ENCODE measurements around the gene SRP68. TPM values are rescaled to one million over a fixed set of nuclear protein-coding genes. Genes with fewer than 3 reads are reported as not detected.

The SRP68 gene
- polyA plus RNA-seq, 4 donors = 34.0 to 61.5 (median 39.2) TPM

GRCh38 chr17:76054112-76054476 is 18.2 kb downstream of the SRP68 start:
- Histone ChIP-seq H3K27ac (ENCODE audit: low read depth in 1 of 3, low read length in 2 of 3) (peak overlapping the region in 1 of 3 donors; percentile 40), H3K4me3 (ENCODE audit: low read depth in 1 of 3, low read length in 3 of 3) (no peak overlapping the region), H3K9me3 (ENCODE audit: control insufficient read depth in 2 of 2, insufficient read depth in 1 of 2, low read depth in 1 of 2, low read length in 1 of 2) (no peaks in the 10 kb centered on the region), H3K27me3 (ENCODE audit: control insufficient read depth in 3 of 3, insufficient read depth in 3 of 3, low read length in 3 of 3) (no peaks in the 10 kb centered on the region), H3K36me3 (ENCODE audit: control insufficient read depth in 3 of 3, insufficient read depth in 2 of 3, low read depth in 1 of 3, low read length in 3 of 3) (peaks cover 22 to 70% (median 28%) of the 10 kb centered on the region in 3 donors), H3K4me1 (ENCODE audit: control insufficient read depth in 3 of 3, insufficient read depth in 2 of 3, low read depth in 1 of 3, low read length in 2 of 3) (peaks cover 0 to 24% (median 0%) of the 10 kb centered on the region in 3 donors)
- FAIRE-seq (no peak), DNase-seq (no peak)
- WGBS, 3 donors = 88 to 97% (median 94%) methylated on average over 4 of the region's 4 CpGs

- Histone ChIP-seq H3K36me3 (ENCODE audit: control insufficient read depth in 3 of 3, insufficient read depth in 2 of 3, low read depth in 1 of 3, low read length in 3 of 3) (peaks cover 24 to 69% (median 28%) of the 10 kb centered on the region in 3 donors), H3K9me3 (ENCODE audit: control insufficient read depth in 2 of 2, insufficient read depth in 1 of 2, low read depth in 1 of 2, low read length in 1 of 2) (no peaks in the 10 kb centered on the region), H3K27me3 (ENCODE audit: control insufficient read depth in 3 of 3, insufficient read depth in 3 of 3, low read length in 3 of 3) (no peaks in the 10 kb centered on the region), H3K4me1 (ENCODE audit: control insufficient read depth in 3 of 3, insufficient read depth in 2 of 3, low read depth in 1 of 3, low read length in 2 of 3) (peaks cover 0 to 24% (median 0%) of the 10 kb centered on the region in 3 donors), H3K27ac (ENCODE audit: low read depth in 1 of 3, low read length in 2 of 3) (peak overlapping the region in 1 of 3 donors; percentile 40), H3K4me3 (ENCODE audit: low read depth in 1 of 3, low read length in 3 of 3) (no peak overlapping the region)
- FAIRE-seq = no peak
- 80 to 87% (median 81%) methylated on average over 17 of the region's 17 CpGs for WGBS, 3 donors
- no peak for DNase-seq
These were observed 18.8 kb downstream of the SRP68 start for GRCh38 chr17:76053246-76054111.

DNA sequence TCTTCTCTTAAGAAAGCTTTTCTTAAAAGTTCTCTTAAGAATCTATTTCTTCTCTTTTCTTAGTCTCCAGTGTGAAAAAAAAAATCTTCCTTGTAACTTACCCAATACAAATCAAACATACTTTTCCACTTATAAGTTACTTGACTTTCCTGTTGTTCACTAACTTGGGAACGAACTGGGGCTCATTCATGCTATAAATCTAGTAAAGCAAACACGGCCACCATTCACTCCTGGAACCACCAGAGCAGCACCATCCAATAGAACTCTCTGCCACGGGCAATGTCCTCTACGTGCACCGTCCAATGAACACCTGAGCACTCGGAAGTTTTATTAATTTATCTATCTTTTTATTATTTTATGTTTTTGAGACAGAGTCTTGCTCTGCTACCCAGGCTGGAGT is 20.8 kb downstream of the SRP68 start:
- H3K27me3 ChIP-seq (ENCODE audit: control insufficient read depth in 3 of 3, insufficient read depth in 3 of 3, low read length in 3 of 3) = no peaks in the 10 kb centered on the region
- H3K4me1 ChIP-seq (ENCODE audit: control insufficient read depth in 3 of 3, insufficient read depth in 2 of 3, low read depth in 1 of 3, low read length in 2 of 3) = peaks cover 0 to 24% (median 0%) of the 10 kb centered on the region in 3 donors
- 83 to 84% (median 84%) methylated on average over 6 of the region's 6 CpGs for WGBS, 3 donors
- peaks cover 22 to 74% (median 28%) of the 10 kb centered on the region in 3 donors for H3K36me3 ChIP-seq (ENCODE audit: control insufficient read depth in 3 of 3, insufficient read depth in 2 of 3, low read depth in 1 of 3, low read length in 3 of 3)
- peak overlapping the region in 1 of 3 donors; percentile 82 for H3K27ac ChIP-seq (ENCODE audit: low read depth in 1 of 3, low read length in 2 of 3)
- DNase-seq (no peak), FAIRE-seq (no peak)
- no peaks in the 10 kb centered on the region for H3K9me3 ChIP-seq (ENCODE audit: control insufficient read depth in 2 of 2, insufficient read depth in 1 of 2, low read depth in 1 of 2, low read length in 1 of 2)
- H3K4me3 ChIP-seq (ENCODE audit: low read depth in 1 of 3, low read length in 3 of 3) = no peak overlapping the region

GRCh38 chr17:76050538-76051467 is 21.5 kb downstream of the SRP68 start:
- no peaks in the 10 kb centered on the region for H3K9me3 ChIP-seq (ENCODE audit: control insufficient read depth in 2 of 2, insufficient read depth in 1 of 2, low read depth in 1 of 2, low read length in 1 of 2)
- FAIRE-seq (no peak), DNase-seq (peak in 1 of 2 donors; percentile 62)
- WGBS, 3 donors = 88 to 94% (median 89%) methylated on average over 11 of the region's 11 CpGs
- no peak overlapping the region for H3K4me3 ChIP-seq (ENCODE audit: low read depth in 1 of 3, low read length in 3 of 3)
- peaks cover 0 to 24% (median 0%) of the 10 kb centered on the region in 3 donors for H3K4me1 ChIP-seq (ENCODE audit: control insufficient read depth in 3 of 3, insufficient read depth in 2 of 3, low read depth in 1 of 3, low read length in 2 of 3)
- peak overlapping the region in 1 of 3 donors; percentile 82 for H3K27ac ChIP-seq (ENCODE audit: low read depth in 1 of 3, low read length in 2 of 3)
- H3K27me3 ChIP-seq (ENCODE audit: control insufficient read depth in 3 of 3, insufficient read depth in 3 of 3, low read length in 3 of 3) = no peaks in the 10 kb centered on the region
- peaks cover 20 to 78% (median 21%) of the 10 kb centered on the region in 3 donors for H3K36me3 ChIP-seq (ENCODE audit: control insufficient read depth in 3 of 3, insufficient read depth in 2 of 3, low read depth in 1 of 3, low read length in 3 of 3)

- no peaks in the 10 kb centered on the region for H3K9me3 ChIP-seq (ENCODE audit: control insufficient read depth in 2 of 2, insufficient read depth in 1 of 2, low read depth in 1 of 2, low read length in 1 of 2)
- H3K27ac ChIP-seq (ENCODE audit: low read depth in 1 of 3, low read length in 2 of 3) = peak overlapping the region in 1 of 3 donors; percentile 82
- no peak for FAIRE-seq
- peaks cover 20 to 77% (median 26%) of the 10 kb centered on the region in 3 donors for H3K36me3 ChIP-seq (ENCODE audit: control insufficient read depth in 3 of 3, insufficient read depth in 2 of 3, low read depth in 1 of 3, low read length in 3 of 3)
- H3K27me3 ChIP-seq (ENCODE audit: control insufficient read depth in 3 of 3, insufficient read depth in 3 of 3, low read length in 3 of 3) = no peaks in the 10 kb centered on the region
- 95 to 96% (median 95%) methylated on average over 15 of the region's 15 CpGs for WGBS, 3 donors
- H3K4me1 ChIP-seq (ENCODE audit: control insufficient read depth in 3 of 3, insufficient read depth in 2 of 3, low read depth in 1 of 3, low read length in 2 of 3) = peaks cover 0 to 24% (median 0%) of the 10 kb centered on the region in 3 donors
- no peak overlapping the region for H3K4me3 ChIP-seq (ENCODE audit: low read depth in 1 of 3, low read length in 3 of 3)
- no peak for DNase-seq
These were observed 22.3 kb downstream of the SRP68 start for GRCh38 chr17:76049836-76050537.

DNA sequence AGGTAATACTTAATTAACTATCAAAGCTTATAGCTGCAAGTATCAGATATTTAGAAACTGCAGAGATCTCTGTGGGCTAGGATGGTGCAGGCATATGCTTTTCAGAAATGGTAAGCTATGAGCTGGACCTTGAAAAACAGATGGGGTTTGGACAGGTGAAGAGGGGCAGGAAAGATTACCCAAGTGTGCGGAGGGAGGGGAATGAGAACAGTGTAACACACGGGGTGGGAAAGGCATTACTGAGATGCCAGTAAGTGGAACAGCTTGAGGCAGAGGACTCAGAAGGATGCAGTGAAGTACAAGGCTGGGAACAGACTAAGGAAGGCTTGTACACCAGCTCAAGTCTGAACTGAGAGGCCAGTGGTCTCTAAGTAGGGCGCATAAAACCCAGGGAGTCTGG is 23.1 kb downstream of the SRP68 start:
- WGBS, 3 donors = 89 to 95% (median 95%) methylated on average over 3 of the region's 3 CpGs
- Histone ChIP-seq H3K27ac (ENCODE audit: low read depth in 1 of 3, low read length in 2 of 3) (no peak overlapping the region), H3K9me3 (ENCODE audit: control insufficient read depth in 2 of 2, insufficient read depth in 1 of 2, low read depth in 1 of 2, low read length in 1 of 2) (no peaks in the 10 kb centered on the region)

DNA sequence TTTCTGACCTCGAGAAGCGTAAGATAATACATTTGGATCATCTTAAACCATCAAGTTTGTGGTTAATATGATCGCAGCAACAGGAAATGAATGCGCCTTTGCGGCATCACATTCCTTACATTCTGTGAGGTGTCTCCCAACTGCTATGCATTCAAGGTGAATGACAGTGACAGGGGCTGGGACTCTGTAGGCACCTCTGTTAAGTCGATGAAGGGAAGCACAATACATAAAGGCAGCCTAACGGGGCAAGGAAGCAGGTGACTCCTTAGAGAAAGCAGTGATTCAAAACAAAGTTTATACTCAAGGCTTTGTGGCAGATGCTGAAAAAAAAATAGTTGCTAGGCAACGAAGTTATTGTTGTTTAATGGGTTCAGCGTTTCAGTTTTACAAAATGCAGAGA is 23.6 kb downstream of the SRP68 start:
- Histone ChIP-seq H3K9me3 (ENCODE audit: control insufficient read depth in 2 of 2, insufficient read depth in 1 of 2, low read depth in 1 of 2, low read length in 1 of 2) (no peaks in the 10 kb centered on the region), H3K27me3 (ENCODE audit: control insufficient read depth in 3 of 3, insufficient read depth in 3 of 3, low read length in 3 of 3) (no peaks in the 10 kb centered on the region), H3K4me1 (ENCODE audit: control insufficient read depth in 3 of 3, insufficient read depth in 2 of 3, low read depth in 1 of 3, low read length in 2 of 3) (peaks cover 0 to 22% (median 0%) of the 10 kb centered on the region in 3 donors), H3K4me3 (ENCODE audit: low read depth in 1 of 3, low read length in 3 of 3) (no peak overlapping the region), H3K27ac (ENCODE audit: low read depth in 1 of 3, low read length in 2 of 3) (no peak overlapping the region), H3K36me3 (ENCODE audit: control insufficient read depth in 3 of 3, insufficient read depth in 2 of 3, low read depth in 1 of 3, low read length in 3 of 3) (peaks cover 24 to 78% (median 32%) of the 10 kb centered on the region in 3 donors)
- no peak for FAIRE-seq
- DNase-seq = no peak
- 79 to 81% (median 80%) methylated on average over 9 of the region's 9 CpGs for WGBS, 3 donors

More for the DNA sequence above, 23.1 kb downstream of the SRP68 start:
- Histone ChIP-seq H3K4me1 (ENCODE audit: control insufficient read depth in 3 of 3, insufficient read depth in 2 of 3, low read depth in 1 of 3, low read length in 2 of 3) (peaks cover 0 to 24% (median 0%) of the 10 kb centered on the region in 3 donors), H3K36me3 (ENCODE audit: control insufficient read depth in 3 of 3, insufficient read depth in 2 of 3, low read depth in 1 of 3, low read length in 3 of 3) (peaks cover 20 to 78% (median 32%) of the 10 kb centered on the region in 3 donors), H3K4me3 (ENCODE audit: low read depth in 1 of 3, low read length in 3 of 3) (no peak overlapping the region), H3K27me3 (ENCODE audit: control insufficient read depth in 3 of 3, insufficient read depth in 3 of 3, low read length in 3 of 3) (no peaks in the 10 kb centered on the region)
- DNase-seq (no peak), FAIRE-seq (no peak)

Data from small intestine (tissue), 7 donors.